ENCODE results near the gene GSN.

GRCh38 chr9:121359351-121360294, 91.7 kb downstream of the GSN start:
- TF ChIP-seq CTCF (IDR thresholded peaks at IDR 0.05): no peak
- TF ChIP-seq POLR2AphosphoS5 (IDR thresholded peaks at IDR 0.05; ENCODE audit: low read depth, low read length): no peak
- no peak for TF ChIP-seq TCF7L2 (IDR thresholded peaks at IDR 0.05; ENCODE audit: low read depth, low read length)
- TF ChIP-seq REST (IDR thresholded peaks at IDR 0.05; ENCODE audit: insufficient read depth in 1 of 2, low read depth in 2 of 2, low read length in 1 of 2): no peak
